ENCODE results near the gene WDR74. TPM values are rescaled to one million over a fixed set of nuclear protein-coding genes. Genes with fewer than 3 reads are reported as not detected.

The WDR74 gene
- total RNA-seq, 1 donor from 2014 or later = 42.2 TPM

- peak overlapping the region; percentile 99 for H3K27ac Mint-ChIP-seq (ENCODE audit: unreplicated experiment)
- H3K27me3 Mint-ChIP-seq (ENCODE audit: unreplicated experiment) = peaks cover 13% of the 10 kb centered on the region
- DNase-seq (ENCODE audit: low spot score) = no peak
These were observed 44.3 kb upstream of the WDR74 start for GRCh38 chr11:62883673-62884072.

GRCh38 chr11:62882788-62883501 lies 43.6 kb upstream of the WDR74 start:
- Mint-ChIP-seq H3K9me3 (ENCODE audit: unreplicated experiment) (no peaks in the 10 kb centered on the region), H3K4me3 (ENCODE audit: unreplicated experiment) (peak overlapping the region; percentile 100), H3K4me1 (ENCODE audit: unreplicated experiment) (peaks cover 52% of the 10 kb centered on the region), H3K36me3 (ENCODE audit: low read depth, unreplicated experiment) (peaks cover 54% of the 10 kb centered on the region), H3K27ac (ENCODE audit: unreplicated experiment) (peak overlapping the region; percentile 99), H3K27me3 (ENCODE audit: unreplicated experiment) (peaks cover 13% of the 10 kb centered on the region)
- TF ChIP-seq CTCF (IDR thresholded peaks at IDR 0.05; ENCODE audit: unreplicated experiment) = no peak
- DNase-seq (ENCODE audit: low spot score) = no peak

More at GRCh38 chr11:62883673-62884072, 44.3 kb upstream of the WDR74 start:
- peaks cover 58% of the 10 kb centered on the region for H3K36me3 Mint-ChIP-seq (ENCODE audit: low read depth, unreplicated experiment)
- peaks cover 54% of the 10 kb centered on the region for H3K4me1 Mint-ChIP-seq (ENCODE audit: unreplicated experiment)
- H3K9me3 Mint-ChIP-seq (ENCODE audit: unreplicated experiment) = no peaks in the 10 kb centered on the region
- no peak for TF ChIP-seq CTCF (IDR thresholded peaks at IDR 0.05; ENCODE audit: unreplicated experiment)
- H3K4me3 Mint-ChIP-seq (ENCODE audit: unreplicated experiment) = peak overlapping the region; percentile 100

GRCh38 chr11:62882431-62882749 lies 43.0 kb upstream of the WDR74 start:
- Mint-ChIP-seq H3K4me3 (ENCODE audit: unreplicated experiment) (peak overlapping the region; percentile 100), H3K27me3 (ENCODE audit: unreplicated experiment) (peaks cover 16% of the 10 kb centered on the region), H3K27ac (ENCODE audit: unreplicated experiment) (peak overlapping the region; percentile 99), H3K4me1 (ENCODE audit: unreplicated experiment) (peaks cover 53% of the 10 kb centered on the region), H3K9me3 (ENCODE audit: unreplicated experiment) (no peaks in the 10 kb centered on the region), H3K36me3 (ENCODE audit: low read depth, unreplicated experiment) (peaks cover 51% of the 10 kb centered on the region)
- no peak for DNase-seq (ENCODE audit: low spot score)
- no peak for TF ChIP-seq CTCF (IDR thresholded peaks at IDR 0.05; ENCODE audit: unreplicated experiment)

- H3K4me3 Mint-ChIP-seq (ENCODE audit: unreplicated experiment) = peak overlapping the region; percentile 100
- peaks cover 58% of the 10 kb centered on the region for H3K4me1 Mint-ChIP-seq (ENCODE audit: unreplicated experiment)
- peak; percentile 81 for DNase-seq (ENCODE audit: low spot score)
These were observed 42.4 kb upstream of the WDR74 start for GRCh38 chr11:62881579-62882430.

More at GRCh38 chr11:62881579-62882430, 42.4 kb upstream of the WDR74 start:
- Mint-ChIP-seq H3K27me3 (ENCODE audit: unreplicated experiment) (peaks cover 16% of the 10 kb centered on the region), H3K36me3 (ENCODE audit: low read depth, unreplicated experiment) (peaks cover 47% of the 10 kb centered on the region), H3K27ac (ENCODE audit: unreplicated experiment) (peak overlapping the region; percentile 99), H3K9me3 (ENCODE audit: unreplicated experiment) (no peaks in the 10 kb centered on the region)
- TF ChIP-seq CTCF (IDR thresholded peaks at IDR 0.05; ENCODE audit: unreplicated experiment) = no peak

All from endothelial cell (in vitro differentiated cells).